Endothelial cell of umbilical vein (primary cell): Measurements from ENCODE around the gene CLN6. TPM values are rescaled to one million over a fixed set of nuclear protein-coding genes. Genes with fewer than 3 reads are reported as not detected.

Source experiments
- BruUV-seq: library from RNA; stranded (reverse); fragments of 400-500 nt; replicated peaks from 2 replicates; lab custom pipeline; 2021; lab: Mats Ljungman, UMichigan
- CTCF ChIA-PET: fragments of 300-600, 350-600 bp; sonication (Branson Sonifier 250); formaldehyde crosslinking; loops from one replicate; lab custom pipeline; 2021; ENCODE audit warnings: antibody characterized with exemption, inconsistent platforms; lab: Charles Lee
- POLR2A ChIA-PET: fragments of 300-600, 350-600 bp; sonication (Branson Sonifier 250); formaldehyde crosslinking; loops from one replicate; lab custom pipeline; 2021; ENCODE audit warnings: antibody characterized with exemption, inconsistent platforms; lab: Charles Lee
- DNase-seq: peaks from one replicate; pipeline ENCODE4 v3.0.0-alpha.2; 2011; ENCODE audit warnings: low read depth, low spot score
- FAIRE-seq: peaks from 2 replicates; lab custom pipeline; 2011; peaks lifted over from hg19 to GRCh38; lab: Jason Lieb, UNC
- H2AFZ ChIP-seq: 2 replicates; pipeline ENCODE4 v1.6.0; 2012; ENCODE audit warnings: low read depth, low read length, control low read depth, inconsistent platforms
- H3K27ac ChIP-seq: 2 replicates; pipeline ENCODE4 v1.5.1; 2011; ENCODE audit warnings: low read depth, mild to moderate bottlenecking, control low read depth, low read length, moderate library complexity; ENCODE audit not compliant: insufficient read depth
- H3K27me3 ChIP-seq, 2 experiments: 2 replicates each; pipeline versions ENCODE4 v1.6.0 to v1.6.1; 2011; ENCODE audit warnings: low read length in 2 of 2, mixed read lengths in 1 of 2; ENCODE audit not compliant: control insufficient read depth in 2 of 2, insufficient read depth in 2 of 2
- H3K36me3 ChIP-seq, 2 experiments: 2 replicates in 1 of 2; 3 replicates in 1 of 2; pipeline ENCODE4 v1.5.1; 2011; ENCODE audit warnings: low read length in 2 of 2, mild to moderate bottlenecking in 1 of 2, moderate library complexity in 1 of 2; ENCODE audit not compliant: control insufficient read depth in 2 of 2, insufficient read depth in 2 of 2; ENCODE audit errors: extremely low read depth in 1 of 2
- H3K4me1 ChIP-seq: 3 replicates; pipeline ENCODE4 v1.5.1; 2011; ENCODE audit warnings: mild to moderate bottlenecking, low read length; ENCODE audit not compliant: control insufficient read depth, insufficient read depth; ENCODE audit errors: extremely low read depth
- H3K4me2 ChIP-seq: 2 replicates; pipeline ENCODE4 v1.6.1; 2011; ENCODE audit warnings: low read length, control low read depth, mixed read lengths; ENCODE audit not compliant: insufficient read depth
- H3K4me3 ChIP-seq, 3 experiments: fragments of 200-600 bp in 1 of 3; sonication (generic), shearing (Covaris generic) in 1 of 3; replicated peaks in 1 of 3; 2 replicates each; pipeline ENCODE4 v1.5.1; 2011 to 2016; ENCODE audit warnings: control low read depth in 3 of 3, low read length in 3 of 3, mild to moderate bottlenecking in 2 of 3, inconsistent platforms in 1 of 3, low read depth in 1 of 3, moderate library complexity in 1 of 3; ENCODE audit not compliant: insufficient read depth in 1 of 3
- H3K79me2 ChIP-seq: 2 replicates; pipeline ENCODE4 v1.6.0; 2012; ENCODE audit warnings: low read length, inconsistent platforms; ENCODE audit not compliant: control insufficient read depth, insufficient read depth
- H3K9ac ChIP-seq: replicated peaks from 2 replicates; pipeline ENCODE3; 2011; ENCODE audit warnings: low read length, control low read depth; ENCODE audit not compliant: insufficient read depth; ENCODE audit errors: extremely low read depth
- H3K9me1 ChIP-seq: replicated peaks from 3 replicates; pipeline ENCODE4 v1.6.0; 2011; ENCODE audit warnings: mild to moderate bottlenecking, low read length; ENCODE audit not compliant: control insufficient read depth, insufficient read depth; ENCODE audit errors: extremely low read depth
- H3K9me3 ChIP-seq: replicated peaks from 2 replicates; pipeline ENCODE4 v1.5.1; 2012; ENCODE audit warnings: low read length, inconsistent platforms; ENCODE audit not compliant: control insufficient read depth, insufficient read depth
- H4K20me1 ChIP-seq: replicated peaks from 2 replicates; pipeline ENCODE3; 2011; ENCODE audit warnings: mild to moderate bottlenecking, low read length; ENCODE audit not compliant: control insufficient read depth, insufficient read depth; ENCODE audit errors: extremely low read depth
- FOS ChIP-seq: IDR thresholded peaks from 2 replicates; pipeline ENCODE4 v1.6.1; 2011; ENCODE audit warnings: mild to moderate bottlenecking, low read length, moderate library complexity, borderline replicate concordance; ENCODE audit not compliant: insufficient read depth
- GATA2 ChIP-seq: IDR thresholded peaks from 2 replicates; pipeline ENCODE4 v1.7.0; 2011; ENCODE audit warnings: low read depth, mild to moderate bottlenecking, moderate library complexity, mixed read lengths, low read length; ENCODE audit not compliant: insufficient read length, insufficient read depth
- JUN ChIP-seq: IDR thresholded peaks from 2 replicates; pipeline ENCODE4 v1.6.1; 2011; ENCODE audit warnings: borderline replicate concordance, low read depth; ENCODE audit not compliant: insufficient read length, insufficient read depth
- MYC ChIP-seq: IDR thresholded peaks from one replicate; pipeline ENCODE4 v1.6.1; 2011; ENCODE audit warnings: mild to moderate bottlenecking, low read depth, low read length
- POLR2A ChIP-seq: IDR thresholded peaks from 2 replicates; pipeline ENCODE4 v1.6.1; 2012; ENCODE audit warnings: low read depth, mild to moderate bottlenecking, control low read depth, low read length
- POLR2AphosphoS5 ChIP-seq: IDR thresholded peaks from 2 replicates; pipeline ENCODE4 v1.6.1; 2012; ENCODE audit warnings: low read depth, mild to moderate bottlenecking, control low read depth, low read length, moderate library complexity; ENCODE audit not compliant: insufficient read depth
- dilution Hi-C: fragments of 300-500 bp; cut with MboI; formaldehyde crosslinking; loops from one replicate; pipeline ENCODE4 v1.15.0; 2019; ENCODE audit warnings: low sequenced_read_pairs; ENCODE audit not compliant: extremely low pct_ligation_motif_present
- intact Hi-C: fragments of 100-400 bp; cut with micrococcal nuclease; formaldehyde crosslinking; loops from one replicate; pipeline ENCODE4 v1.10.0; 2022
- polyA plus RNA-seq, 4 experiments: library from polyadenylated mRNA; depleted of rRNA in 3 of 4; stranded (reverse) in 3 of 4; unstranded in 1 of 4; fragments of >200 nt; gene quantifications; 2 replicates each; pipeline versions ENCODE4 v1.2.1 to v1.2.3, GENCODE V29; 2011 to 2012; ENCODE audit warnings: missing spikeins in 1 of 4
- total RNA-seq: library from RNA; stranded (reverse); gene quantifications from 2 replicates; pipeline ENCODE4 v1.2.3, GENCODE V29; 2021
- TF ChIP-seq, protein P1 (sequence below): IDR thresholded peaks from 2 replicates; pipeline ENCODE4 v1.6.1; 2011; ENCODE audit not compliant: insufficient read depth, insufficient read length

The CLN6 gene
- total and polyA plus RNA-seq, 2 donors (not counting 3 experiments of a cell fraction or from before 2014, with no cell fraction given), result 53.9 to 75.5 TPM

DNA sequence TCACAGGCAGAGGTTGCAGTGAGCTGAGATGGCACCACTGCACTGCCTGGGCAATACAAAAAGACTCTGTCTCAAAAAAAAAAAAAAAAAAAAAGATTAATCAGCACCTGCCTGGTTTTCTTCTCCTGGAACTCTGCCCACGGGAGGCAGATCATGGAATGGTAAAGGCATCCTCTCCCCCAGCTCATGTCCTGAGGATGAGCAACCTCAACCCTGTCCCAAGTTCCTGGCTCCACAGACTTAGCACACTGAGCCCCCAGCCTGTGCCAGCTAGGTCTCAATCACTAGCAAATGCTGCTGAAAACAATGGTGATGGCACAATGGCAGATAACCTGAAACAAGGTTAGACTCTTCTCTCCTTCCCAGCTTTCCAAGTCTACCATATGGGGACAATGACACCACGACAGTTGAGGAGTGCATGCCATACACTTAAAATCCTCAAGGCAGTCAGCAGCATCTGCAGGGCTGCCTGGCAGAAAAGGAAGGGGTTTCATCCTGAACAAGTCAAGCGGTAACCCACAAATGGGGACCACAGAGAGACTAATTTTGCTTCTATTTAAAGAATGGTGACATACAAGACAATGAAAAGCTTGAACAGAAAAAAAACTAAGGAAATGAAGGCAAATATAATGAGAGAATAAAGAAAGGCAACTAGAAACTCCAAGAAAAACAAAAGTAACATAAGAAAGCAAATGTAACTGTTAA lies 4.8 kb downstream of the CLN6 start:
- dilution Hi-C loops (no loop called here), intact Hi-C loops (loop anchor here (5.0 kb wide), 1 partner anchor 362 kb away; no protein-coding TSS in a partner anchor)
- Histone ChIP-seq H3K79me2 (peaks cover 62% of the 10 kb centered on the region), H3K9me3 (no peaks in the 10 kb centered on the region), H4K20me1 (no peaks in the 10 kb centered on the region), H3K4me3 (no peak overlapping the region), H3K4me2 (no peak overlapping the region), H3K27me3 (no peaks in the 10 kb centered on the region), H3K9ac (no peak overlapping the region), H2AFZ (no peak overlapping the region), H3K27ac (no peak overlapping the region), H3K36me3 (no peaks in the 10 kb centered on the region), H3K4me1 (peaks cover 11% of the 10 kb centered on the region), H3K9me1 (no peaks in the 10 kb centered on the region)
- POLR2A ChIA-PET, result no interaction called here
- DNase-seq (no peak), FAIRE-seq (no peak)
- CTCF ChIA-PET, result interaction anchor here (0.6 kb wide), 1 partner anchor 70 kb away, joined by 3 read pairs; no protein-coding TSS in a partner anchor
- TF ChIP-seq GATA2 (no peak), POLR2A (no peak)
- no TSS peak for BruUV-seq

DNA sequence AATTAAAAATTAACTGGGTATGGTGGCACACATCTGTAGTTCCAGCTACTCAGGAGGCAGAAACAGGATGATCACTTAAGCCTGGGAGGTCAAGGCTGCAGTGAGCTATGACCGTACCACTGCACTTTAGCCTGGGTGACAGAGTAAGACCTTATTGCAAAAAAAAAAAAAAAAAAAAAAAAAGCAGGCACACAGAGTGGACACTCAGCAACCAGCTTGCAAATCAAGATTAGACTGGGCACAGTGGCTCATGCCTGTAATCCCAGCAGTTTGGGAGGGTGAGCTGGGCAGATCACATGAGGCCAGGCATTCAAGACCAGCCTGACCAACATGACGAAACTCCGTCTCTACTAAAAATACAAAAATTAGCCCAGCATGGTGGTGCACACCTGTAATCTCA lies 5.4 kb downstream of the CLN6 start:
- no peak overlapping the region for H2AFZ ChIP-seq
- dilution Hi-C loops, result no loop called here
- no peaks in the 10 kb centered on the region for H3K36me3 ChIP-seq
- no peak for TF ChIP-seq FOS
- TF ChIP-seq JUN, result no peak
- no peak for TF ChIP-seq MYC
- TF ChIP-seq POLR2AphosphoS5, result no peak
- TF ChIP-seq, protein P1, sequence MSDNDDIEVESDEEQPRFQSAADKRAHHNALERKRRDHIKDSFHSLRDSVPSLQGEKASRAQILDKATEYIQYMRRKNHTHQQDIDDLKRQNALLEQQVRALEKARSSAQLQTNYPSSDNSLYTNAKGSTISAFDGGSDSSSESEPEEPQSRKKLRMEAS, result no peak
- H3K4me2 ChIP-seq, result no peak overlapping the region
- H3K9me3 ChIP-seq, result no peaks in the 10 kb centered on the region
- BruUV-seq, result no TSS peak
- ChIA-PET POLR2A (no interaction called here), CTCF (interaction anchor here (0.6 to 1.5 kb wide), 2 partner anchors 12 to 69 kb away, joined by 3 to 4 read pairs; no protein-coding TSS in a partner anchor)
- H3K9ac ChIP-seq, result no peak overlapping the region
- peaks cover 61% of the 10 kb centered on the region for H3K79me2 ChIP-seq
- no peaks in the 10 kb centered on the region for H3K9me1 ChIP-seq
- no peak for FAIRE-seq
- peaks cover 11% of the 10 kb centered on the region for H3K4me1 ChIP-seq
- no peak overlapping the region for H3K27ac ChIP-seq
- H3K27me3 ChIP-seq, result no peaks in the 10 kb centered on the region
- DNase-seq, result no peak
- H4K20me1 ChIP-seq, result no peaks in the 10 kb centered on the region
- intact Hi-C loops, result no loop called here
- H3K4me3 ChIP-seq, result no peak overlapping the region
